SU-DHL-6 (cell line): ENCODE data around the gene TEDC1.

Experiments
- H2AFZ ChIP-seq: fragments of 200-600 bp; sonication (generic); 2 replicates; pipeline ENCODE4 v1.6.1; 2014; ENCODE audit warnings: low read depth, mild to moderate bottlenecking, moderate library complexity, mixed read lengths, antibody characterized with exemption, low read length; ENCODE audit not compliant: severe bottlenecking
- H3F3A ChIP-seq: fragments of 200-600 bp; shearing (Covaris generic); 2 replicates; pipeline ENCODE4 v1.6.0; 2016; ENCODE audit warnings: antibody characterized with exemption, mild to moderate bottlenecking; ENCODE audit not compliant: insufficient read depth
- H3K27ac ChIP-seq: fragments of 200-600 bp; sonication (generic); 2 replicates; pipeline ENCODE4 v1.5.1; 2016; ENCODE audit warnings: low read depth, mild to moderate bottlenecking, low read length, moderate library complexity, mixed read lengths
- H3K27me3 ChIP-seq: fragments of 200-600 bp; sonication (generic), shearing (Covaris generic); 2 replicates; pipeline ENCODE4 v1.6.0; 2014; ENCODE audit warnings: mild to moderate bottlenecking, low read length
- H3K36me3 ChIP-seq: fragments of 200-600 bp; sonication (generic); 2 replicates; pipeline ENCODE4 v1.6.1; 2014; ENCODE audit warnings: mild to moderate bottlenecking, low read length, mixed read lengths
- H3K4me2 ChIP-seq: fragments of 300-600, 200-600 bp; shearing (Covaris generic), sonication (generic); 2 replicates; pipeline ENCODE4 v1.6.0; 2014; ENCODE audit warnings: low read length, low read depth, mild to moderate bottlenecking; ENCODE audit not compliant: poor library complexity, severe bottlenecking
- H3K4me3 ChIP-seq: fragments of 200-600 bp; sonication (generic); 2 replicates; pipeline ENCODE4 v1.5.1; 2014; ENCODE audit warnings: antibody characterized with exemption, low read length, mild to moderate bottlenecking, mixed read lengths; ENCODE audit not compliant: insufficient read depth, poor library complexity, severe bottlenecking
- H3K79me2 ChIP-seq: fragments of 200-600 bp; sonication (generic); 2 replicates; pipeline ENCODE4 v1.6.1; 2014; ENCODE audit warnings: mild to moderate bottlenecking, low read length, moderate library complexity; ENCODE audit not compliant: insufficient read depth
- H3K9ac ChIP-seq: fragments of 200-600 bp; sonication (generic); 2 replicates; pipeline ENCODE4 v1.7.0; 2014; ENCODE audit warnings: mild to moderate bottlenecking, low read length
- H3K9me2 ChIP-seq: fragments of 200-600 bp; sonication (generic); replicated peaks from 2 replicates; pipeline ENCODE4 v1.6.1; 2014; ENCODE audit warnings: low read length; ENCODE audit not compliant: insufficient read depth
- H3K9me3 ChIP-seq: fragments of 200-600 bp; sonication (generic); 2 replicates; pipeline ENCODE4 v1.6.1; 2014; ENCODE audit warnings: low read length, mixed read lengths; ENCODE audit not compliant: insufficient read depth
- H4K20me1 ChIP-seq: fragments of 200-600 bp; sonication (generic); 2 replicates; pipeline ENCODE4 v1.6.1; 2014; ENCODE audit warnings: low read depth, mild to moderate bottlenecking, antibody characterized with exemption, low read length, moderate library complexity, mixed read lengths
- CTCF ChIP-seq: fragments of 200-600 bp; sonication (generic); IDR thresholded peaks from one replicate; pipeline ENCODE4 v1.5.1; 2017; ENCODE audit warnings: antibody characterized with exemption, mild to moderate bottlenecking, low read length, moderate library complexity; ENCODE audit not compliant: insufficient read depth, poor library complexity, severe bottlenecking
- EZH2phosphoT487 ChIP-seq: fragments of 200-600 bp; sonication (generic), shearing (Covaris generic); conservative IDR thresholded peaks from 2 replicates; pipeline ENCODE4 v1.6.1; 2018; ENCODE audit warnings: mild to moderate bottlenecking, antibody characterized with exemption, low read length, moderate library complexity, mixed read lengths

Gene TEDC1

GRCh38 chr14:105469456-105470349, 21.3 kb upstream of the TEDC1 start:
- H3K27ac ChIP-seq = no peak overlapping the region
- no peaks in the 10 kb centered on the region for H3K27me3 ChIP-seq
- no peaks in the 10 kb centered on the region for H3K79me2 ChIP-seq
- H4K20me1 ChIP-seq = no peaks in the 10 kb centered on the region
- H3F3A ChIP-seq = peaks cover 5% of the 10 kb centered on the region
- no peak overlapping the region for H3K9ac ChIP-seq
- no peaks in the 10 kb centered on the region for H3K9me3 ChIP-seq
- H3K4me2 ChIP-seq = no peak overlapping the region
- no peak overlapping the region for H2AFZ ChIP-seq
- no peaks in the 10 kb centered on the region for H3K36me3 ChIP-seq
- no peak for TF ChIP-seq EZH2phosphoT487
- TF ChIP-seq CTCF = no peak
- no peaks in the 10 kb centered on the region for H3K9me2 ChIP-seq
- H3K4me3 ChIP-seq = no peak overlapping the region

GRCh38 chr14:105470350-105471296, 20.4 kb upstream of the TEDC1 start:
- no peak overlapping the region for H3K4me2 ChIP-seq

GRCh38 chr14:105471297-105471821, 19.7 kb upstream of the TEDC1 start:
- Histone ChIP-seq H4K20me1 (no peaks in the 10 kb centered on the region), H3K9me3 (no peaks in the 10 kb centered on the region), H3K79me2 (no peaks in the 10 kb centered on the region), H3K9me2 (no peaks in the 10 kb centered on the region), H3K4me2 (no peak overlapping the region), H3K27ac (no peak overlapping the region), H3K9ac (no peak overlapping the region), H3K27me3 (no peaks in the 10 kb centered on the region), H3F3A (peaks cover 5% of the 10 kb centered on the region), H2AFZ (no peak overlapping the region), H3K36me3 (no peaks in the 10 kb centered on the region), H3K4me3 (no peak overlapping the region)
- TF ChIP-seq CTCF (no peak), EZH2phosphoT487 (no peak)

More at GRCh38 chr14:105470350-105471296, 20.4 kb upstream of the TEDC1 start:
- TF ChIP-seq CTCF (no peak), EZH2phosphoT487 (no peak)
- no peaks in the 10 kb centered on the region for H3K9me2 ChIP-seq
- no peaks in the 10 kb centered on the region for H3K79me2 ChIP-seq
- no peaks in the 10 kb centered on the region for H3K9me3 ChIP-seq
- no peaks in the 10 kb centered on the region for H3K27me3 ChIP-seq
- H3K9ac ChIP-seq = no peak overlapping the region
- no peak overlapping the region for H3K27ac ChIP-seq
- H3K36me3 ChIP-seq = no peaks in the 10 kb centered on the region
- peaks cover 5% of the 10 kb centered on the region for H3F3A ChIP-seq
- no peak overlapping the region for H2AFZ ChIP-seq
- H3K4me3 ChIP-seq = no peak overlapping the region
- H4K20me1 ChIP-seq = no peaks in the 10 kb centered on the region
